ENCODE results near the gene FAM117B. TPM values are rescaled to one million over a fixed set of nuclear protein-coding genes. Genes with fewer than 3 reads are reported as not detected.

FAM117B gene
- total RNA-seq, 1 donor from 2014 or later: 28.9 TPM

- H3K4me1 Mint-ChIP-seq (ENCODE audit: low read depth, unreplicated experiment): no peaks in the 10 kb centered on the region
- H3K27ac Mint-ChIP-seq (ENCODE audit: unreplicated experiment): no peak overlapping the region
- no peak for DNase-seq
- H3K36me3 Mint-ChIP-seq (ENCODE audit: unreplicated experiment): no peaks in the 10 kb centered on the region
- TF ChIP-seq CTCF (IDR thresholded peaks at IDR 0.05; ENCODE audit: partially characterized antibody, unreplicated experiment): no peak
- H3K27me3 Mint-ChIP-seq (ENCODE audit: unreplicated experiment): no peaks in the 10 kb centered on the region
- no peak overlapping the region for H3K4me3 Mint-ChIP-seq (ENCODE audit: unreplicated experiment)
- H3K9me3 Mint-ChIP-seq (ENCODE audit: unreplicated experiment): peaks cover 3% of the 10 kb centered on the region
These were observed 35.7 kb upstream of the FAM117B start for GRCh38 chr2:202599105-202599504.

- H3K4me1 Mint-ChIP-seq (ENCODE audit: low read depth, unreplicated experiment): no peaks in the 10 kb centered on the region
- no peak for TF ChIP-seq CTCF (IDR thresholded peaks at IDR 0.05; ENCODE audit: partially characterized antibody, unreplicated experiment)
- H3K27ac Mint-ChIP-seq (ENCODE audit: unreplicated experiment): no peak overlapping the region
- peaks cover 3% of the 10 kb centered on the region for H3K9me3 Mint-ChIP-seq (ENCODE audit: unreplicated experiment)
- H3K36me3 Mint-ChIP-seq (ENCODE audit: unreplicated experiment): no peaks in the 10 kb centered on the region
- no peak overlapping the region for H3K4me3 Mint-ChIP-seq (ENCODE audit: unreplicated experiment)
- no peaks in the 10 kb centered on the region for H3K27me3 Mint-ChIP-seq (ENCODE audit: unreplicated experiment)
- no peak for DNase-seq
These were observed 34.9 kb upstream of the FAM117B start for GRCh38 chr2:202599911-202600310.

- Mint-ChIP-seq H3K4me1 (ENCODE audit: low read depth, unreplicated experiment) (no peaks in the 10 kb centered on the region), H3K36me3 (ENCODE audit: unreplicated experiment) (no peaks in the 10 kb centered on the region), H3K9me3 (ENCODE audit: unreplicated experiment) (no peaks in the 10 kb centered on the region), H3K27me3 (ENCODE audit: unreplicated experiment) (no peaks in the 10 kb centered on the region), H3K27ac (ENCODE audit: unreplicated experiment) (no peak overlapping the region), H3K4me3 (ENCODE audit: unreplicated experiment) (no peak overlapping the region)
- no peak for DNase-seq
- TF ChIP-seq CTCF (IDR thresholded peaks at IDR 0.05; ENCODE audit: partially characterized antibody, unreplicated experiment): no peak
These were observed 30.1 kb upstream of the FAM117B start for GRCh38 chr2:202604699-202605098.

- Mint-ChIP-seq H3K4me1 (ENCODE audit: low read depth, unreplicated experiment) (no peaks in the 10 kb centered on the region), H3K27me3 (ENCODE audit: unreplicated experiment) (no peaks in the 10 kb centered on the region), H3K4me3 (ENCODE audit: unreplicated experiment) (no peak overlapping the region), H3K27ac (ENCODE audit: unreplicated experiment) (no peak overlapping the region), H3K9me3 (ENCODE audit: unreplicated experiment) (no peaks in the 10 kb centered on the region), H3K36me3 (ENCODE audit: unreplicated experiment) (no peaks in the 10 kb centered on the region)
- TF ChIP-seq CTCF (IDR thresholded peaks at IDR 0.05; ENCODE audit: partially characterized antibody, unreplicated experiment): no peak
- DNase-seq: no peak
These were observed 29.6 kb upstream of the FAM117B start for GRCh38 chr2:202605174-202605573.

- Mint-ChIP-seq H3K27ac (ENCODE audit: unreplicated experiment) (no peak overlapping the region), H3K4me1 (ENCODE audit: low read depth, unreplicated experiment) (no peaks in the 10 kb centered on the region), H3K27me3 (ENCODE audit: unreplicated experiment) (no peaks in the 10 kb centered on the region), H3K9me3 (ENCODE audit: unreplicated experiment) (no peaks in the 10 kb centered on the region), H3K4me3 (ENCODE audit: unreplicated experiment) (no peak overlapping the region), H3K36me3 (ENCODE audit: unreplicated experiment) (no peaks in the 10 kb centered on the region)
- no peak for DNase-seq
- TF ChIP-seq CTCF (IDR thresholded peaks at IDR 0.05; ENCODE audit: partially characterized antibody, unreplicated experiment): no peak
These were observed 26.5 kb upstream of the FAM117B start for GRCh38 chr2:202608142-202608852.
